GM12872 (cell line): ENCODE measurements around the gene KRT14.

Experiments used
- CTCF ChIP-seq: IDR thresholded peaks from 3 replicates; pipeline ENCODE4 v1.5.1; 2011; ENCODE audit warnings: low read depth, mild to moderate bottlenecking, low read length, moderate library complexity; ENCODE audit not compliant: insufficient read depth

KRT14 gene

DNA sequence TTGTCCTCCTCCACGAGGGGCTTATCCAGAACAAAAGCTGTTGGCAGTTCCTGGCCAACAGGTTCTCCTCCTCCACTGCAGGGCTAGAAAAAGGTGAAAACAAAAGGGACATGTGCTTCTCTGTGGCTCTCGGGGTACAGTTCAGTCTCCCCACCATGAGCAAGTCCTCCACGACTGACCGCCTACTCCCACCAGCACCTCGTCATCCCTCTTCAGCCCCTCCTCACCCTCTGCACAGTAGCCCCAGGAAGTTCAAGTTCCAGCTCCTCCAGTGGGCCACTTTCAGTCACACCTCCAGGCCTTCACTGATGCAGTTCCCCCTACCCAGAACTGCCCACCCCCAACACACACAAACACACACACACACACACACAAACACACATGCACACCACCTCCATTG, 34.2 kb downstream of the KRT14 start:
- no peak for TF ChIP-seq CTCF

GRCh38 chr17:41551365-41551764, 35.3 kb downstream of the KRT14 start:
- no peak for TF ChIP-seq CTCF

DNA sequence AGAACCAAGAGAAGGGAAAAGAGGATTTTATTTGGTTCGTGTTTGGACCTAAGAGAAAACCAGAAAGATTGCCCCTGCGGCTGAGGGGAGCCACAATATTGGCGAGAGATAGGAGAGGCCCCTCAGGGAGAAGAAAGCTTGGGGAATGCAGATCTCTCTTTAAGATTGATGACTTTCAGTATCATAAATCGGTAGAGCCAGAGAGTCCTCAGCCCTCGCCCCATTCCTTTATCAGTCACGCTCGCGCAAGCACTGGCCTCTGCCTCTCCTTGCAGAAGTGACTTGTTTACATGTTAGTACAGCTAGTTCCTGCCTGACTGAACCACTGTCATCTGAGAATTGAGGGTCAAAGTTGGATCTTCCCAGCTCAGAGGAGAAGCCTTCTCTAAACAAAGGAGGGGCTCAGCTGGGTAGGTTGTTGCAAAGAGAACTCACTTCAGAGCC, 37.1 kb downstream of the KRT14 start:
- TF ChIP-seq CTCF: no peak

GRCh38 chr17:41548844-41549595, 37.7 kb downstream of the KRT14 start:
- peak; percentile 86 for TF ChIP-seq CTCF

GRCh38 chr17:41547921-41548843, 38.5 kb downstream of the KRT14 start:
- no peak for TF ChIP-seq CTCF

DNA sequence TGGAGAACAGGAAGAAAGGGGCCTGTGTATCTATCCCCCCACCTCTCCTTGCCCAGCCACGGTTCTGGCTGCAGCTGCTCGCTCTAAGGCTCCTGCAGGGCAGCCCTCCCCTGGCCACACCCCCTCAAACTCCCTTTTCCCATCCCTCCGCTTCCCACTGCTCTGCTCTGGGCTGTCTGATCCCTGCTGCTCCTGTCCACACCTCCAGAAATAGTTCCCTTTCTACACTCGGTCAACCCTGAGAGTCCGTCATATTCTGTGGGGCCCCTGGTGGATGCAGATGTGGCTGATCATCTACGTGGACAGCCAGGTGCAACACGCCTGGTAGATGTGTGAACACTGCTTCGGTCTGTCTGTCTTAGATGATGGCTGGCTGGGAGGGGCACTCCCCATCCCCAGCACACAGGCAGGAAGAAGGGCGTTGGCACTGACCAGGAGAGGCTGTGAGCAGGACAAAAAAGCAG, 39.3 kb downstream of the KRT14 start:
- TF ChIP-seq CTCF: no peak

- no peak for TF ChIP-seq CTCF
These were observed 39.9 kb downstream of the KRT14 start for GRCh38 chr17:41546819-41547218.
